Liver (tissue), 9 donors: Measurements from ENCODE around the gene NFATC1. TPM values are rescaled to one million over a fixed set of nuclear protein-coding genes. Genes with fewer than 3 reads are reported as not detected.

ENCODE experiments used
- DNase-seq: peaks from one replicate; pipeline ENCODE4 v3.0.0-alpha.2; 2017; ENCODE audit warnings: low spot score
- H3K27ac ChIP-seq, 2 donors: one replicate each; pipeline ENCODE4 v1.7.0; 2013; ENCODE audit warnings: inconsistent platforms in 2 of 2, low read length in 2 of 2, control low read depth in 1 of 2, low read depth in 1 of 2, mild to moderate bottlenecking in 1 of 2
- H3K27me3 ChIP-seq, 4 donors: one replicate each; pipeline versions ENCODE4 v1.6.1 to v1.7.0; 2013; ENCODE audit warnings: low read length in 3 of 4, inconsistent platforms in 1 of 4, mild to moderate bottlenecking in 1 of 4, moderate library complexity in 1 of 4; ENCODE audit not compliant: control insufficient read depth in 4 of 4, insufficient read depth in 4 of 4
- H3K36me3 ChIP-seq, 4 donors: one replicate each; pipeline versions ENCODE4 v1.6.1 to v1.7.0; 2013; ENCODE audit warnings: low read length in 3 of 4, mild to moderate bottlenecking in 3 of 4, low read depth in 1 of 4, moderate library complexity in 1 of 4; ENCODE audit not compliant: control insufficient read depth in 4 of 4, insufficient read depth in 3 of 4
- H3K4me1 ChIP-seq, 4 donors: one replicate each; pipeline versions ENCODE4 v1.6.1 to v1.7.0; 2013; ENCODE audit warnings: low read length in 3 of 4, mild to moderate bottlenecking in 3 of 4, moderate library complexity in 1 of 4; ENCODE audit not compliant: control insufficient read depth in 4 of 4, insufficient read depth in 4 of 4
- H3K4me3 ChIP-seq, 3 donors: one replicate each; pipeline versions ENCODE4 v1.6.1 to v1.7.0; 2013; ENCODE audit warnings: low read length in 3 of 3, control low read depth in 1 of 3, low read depth in 1 of 3, mild to moderate bottlenecking in 1 of 3
- H3K9ac ChIP-seq, 2 donors: one replicate each; pipeline ENCODE4 v1.7.0; 2013; ENCODE audit warnings: low read length in 2 of 2, mild to moderate bottlenecking in 2 of 2, moderate library complexity in 2 of 2, control low read depth in 1 of 2, low read depth in 1 of 2
- H3K9me3 ChIP-seq, 4 donors: one replicate each; pipeline versions ENCODE4 v1.6.1 to v1.7.0; 2013; ENCODE audit warnings: low read length in 3 of 4; ENCODE audit not compliant: control insufficient read depth in 4 of 4
- ATF3 ChIP-seq: IDR thresholded peaks from 2 replicates; pipeline ENCODE4 v1.6.1; 2016; ENCODE audit warnings: antibody characterized with exemption
- CTCF ChIP-seq: fragments of 150-350 bp; IDR thresholded peaks from 2 replicates; pipeline ENCODE4 v1.5.1; 2017; ENCODE audit warnings: improper control_type of control experiment, low read depth, low read length; ENCODE audit not compliant: missing input control
- EGR1 ChIP-seq, 2 donors: IDR thresholded peaks; 2 replicates each; pipeline ENCODE4 v1.6.1; 2016 to 2018; ENCODE audit warnings: antibody characterized with exemption in 2 of 2, low read depth in 2 of 2
- FOXA1 ChIP-seq: IDR thresholded peaks from 2 replicates; pipeline ENCODE4 v1.6.1; 2016; ENCODE audit warnings: antibody characterized with exemption
- FOXA2 ChIP-seq: IDR thresholded peaks from 2 replicates; pipeline ENCODE4 v1.6.1; 2016; ENCODE audit warnings: antibody characterized with exemption
- GABPA ChIP-seq, 2 donors: IDR thresholded peaks in 1 of 2; conservative IDR thresholded peaks in 1 of 2; 2 replicates each; pipeline ENCODE4 v1.6.1; 2016; ENCODE audit warnings: antibody characterized with exemption in 2 of 2, mild to moderate bottlenecking in 1 of 2, moderate library complexity in 1 of 2
- HNF4A ChIP-seq, 2 donors: conservative IDR thresholded peaks; 2 replicates each; pipeline ENCODE4 v1.6.1; 2016; ENCODE audit warnings: antibody characterized with exemption in 2 of 2, mild to moderate bottlenecking in 2 of 2
- HNF4G ChIP-seq: IDR thresholded peaks from 2 replicates; pipeline ENCODE4 v1.6.1; 2016; ENCODE audit warnings: antibody characterized with exemption
- JUND ChIP-seq, 2 donors: IDR thresholded peaks; 2 replicates each; pipeline ENCODE4 v1.6.1; 2016; ENCODE audit warnings: antibody characterized with exemption in 2 of 2
- MAX ChIP-seq: IDR thresholded peaks from 2 replicates; pipeline ENCODE4 v1.6.1; 2016; ENCODE audit warnings: antibody characterized with exemption
- NR2F2 ChIP-seq: IDR thresholded peaks from 2 replicates; pipeline ENCODE4 v1.6.1; 2016; ENCODE audit warnings: antibody characterized with exemption
- RAD21 ChIP-seq, 2 donors: IDR thresholded peaks; 2 replicates each; pipeline ENCODE4 v1.6.1; 2016; ENCODE audit warnings: antibody characterized with exemption in 2 of 2, mild to moderate bottlenecking in 2 of 2
- REST ChIP-seq: IDR thresholded peaks from 2 replicates; pipeline ENCODE4 v1.6.1; 2016; ENCODE audit warnings: antibody characterized with exemption, mild to moderate bottlenecking
- RXRA ChIP-seq, 2 donors: IDR thresholded peaks; 2 replicates each; pipeline ENCODE4 v1.6.1; 2017 to 2018; ENCODE audit warnings: antibody characterized with exemption in 2 of 2, mild to moderate bottlenecking in 1 of 2
- SP1 ChIP-seq: IDR thresholded peaks from 2 replicates; pipeline ENCODE4 v1.6.1; 2018; ENCODE audit warnings: antibody characterized with exemption, mild to moderate bottlenecking
- TAF1 ChIP-seq: conservative IDR thresholded peaks from 2 replicates; pipeline ENCODE4 v1.6.1; 2016; ENCODE audit warnings: antibody characterized with exemption, mild to moderate bottlenecking
- YY1 ChIP-seq: IDR thresholded peaks from 2 replicates; pipeline ENCODE4 v1.6.1; 2016; ENCODE audit warnings: antibody characterized with exemption, mild to moderate bottlenecking
- ZBTB33 ChIP-seq: IDR thresholded peaks from 2 replicates; pipeline ENCODE4 v1.6.1; 2016; ENCODE audit warnings: antibody characterized with exemption
- WGBS: extraction: QIAGEN DNeasy Blood & Tissue Kit; methylation state at CpG from one replicate; pipeline ENCODE4 v1.1.7; 2013; 5-methylcytosine and 5-hydroxymethylcytosine counted together
- polyA plus RNA-seq, 2 donors: library from polyadenylated mRNA; stranded (reverse) in 1 of 2; unstranded in 1 of 2; fragments of 200-250 nt in 1 of 2; fragments of >200 nt in 1 of 2; fragmentation: Nextera tagmentation in 1 of 2; extraction: Ambion mirVana in 1 of 2; gene quantifications; one replicate each; pipeline versions ENCODE4 v1.2.1 to v1.2.3, GENCODE V29; 2013 to 2015
- total RNA-seq, 2 donors: library from RNA; depleted of rRNA; stranded (reverse); fragments of >200 nt; gene quantifications; one replicate each; pipeline ENCODE4 v1.2.3, GENCODE V29; 2014
- donor health status: healthy.
- donor health status: healthy.
- donor health status: healthy.
- donor health status: healthy.
- donor health status: healthy.

NFATC1 gene
- total and polyA plus RNA-seq, 4 donors = 0.57 to 2.2 (median 1.3) TPM

- Histone ChIP-seq H3K4me1 (no peaks in the 10 kb centered on the region), H3K27me3 (no peaks in the 10 kb centered on the region), H3K27ac (no peak overlapping the region), H3K9ac (no peak overlapping the region), H3K4me3 (no peak overlapping the region), H3K36me3 (no peaks in the 10 kb centered on the region), H3K9me3 (no peaks in the 10 kb centered on the region)
- TF ChIP-seq SP1 = no peak
- TF ChIP-seq ATF3 = no peak
- TF ChIP-seq NR2F2 = no peak
- no peak for TF ChIP-seq MAX
- no peak for TF ChIP-seq JUND (IDR thresholded peaks at IDR 0.05)
- TF ChIP-seq FOXA2 = no peak
- no peak for TF ChIP-seq GABPA (IDR thresholded peaks at IDR 0.05 in 1 of 2, conservative IDR thresholded peaks at IDR 0.05 in 1 of 2)
- no peak for TF ChIP-seq HNF4G
- no peak for TF ChIP-seq CTCF
- no peak for TF ChIP-seq HNF4A (conservative IDR thresholded peaks at IDR 0.05)
- TF ChIP-seq YY1 = no peak
- no peak for TF ChIP-seq RXRA (IDR thresholded peaks at IDR 0.05)
- TF ChIP-seq RAD21 (IDR thresholded peaks at IDR 0.05) = no peak
- TF ChIP-seq FOXA1 = no peak
- no peak for TF ChIP-seq ZBTB33
- TF ChIP-seq EGR1 (IDR thresholded peaks at IDR 0.05; ENCODE audit: low read depth in 2 of 2) = no peak
- TF ChIP-seq TAF1 = no peak
- TF ChIP-seq REST = no peak
- no peak for DNase-seq
- 85% methylated on average over 30 of the region's 30 CpGs for WGBS
Measured at GRCh38 chr18:79554945-79555645, 159.4 kb downstream of the NFATC1 start.
